NOMO-1 (cell line): ENCODE data around the gene MYH10.

Source experiments
- DNase-seq, 2 experiments: peaks; one replicate each; lab custom pipeline; 2025; ENCODE audit not compliant: unreplicated experiment in 2 of 2; lab: John Stamatoyannopoulos, UW

Gene MYH10

GRCh38 chr17:8500609-8501008 lies 129.9 kb downstream of the MYH10 start:
- no peak for DNase-seq

GRCh38 chr17:8499614-8500013 lies 130.9 kb downstream of the MYH10 start:
- DNase-seq: no peak

GRCh38 chr17:8499171-8499570 lies 131.4 kb downstream of the MYH10 start:
- no peak for DNase-seq

- no peak for DNase-seq
Measured at GRCh38 chr17:8496081-8496480, 134.4 kb downstream of the MYH10 start.

GRCh38 chr17:8494506-8495111 lies 135.9 kb downstream of the MYH10 start:
- DNase-seq: no peak

- DNase-seq: no peak
Measured at GRCh38 chr17:8494021-8494420, 136.5 kb downstream of the MYH10 start.

- DNase-seq: no peak
Measured at GRCh38 chr17:8492121-8492520, 138.4 kb downstream of the MYH10 start.

- DNase-seq: no peak
Measured at GRCh38 chr17:8490256-8491023, 140.1 kb downstream of the MYH10 start.

GRCh38 chr17:8489841-8490240 lies 140.7 kb downstream of the MYH10 start:
- DNase-seq: no peak

GRCh38 chr17:8488901-8489300 lies 141.6 kb downstream of the MYH10 start:
- DNase-seq: no peak

- DNase-seq: no peak
Measured at GRCh38 chr17:8488491-8488890, 142.0 kb downstream of the MYH10 start.

- no peak for DNase-seq
Measured at GRCh38 chr17:8487743-8488142, 142.8 kb downstream of the MYH10 start.

GRCh38 chr17:8487130-8487645 lies 143.3 kb downstream of the MYH10 start:
- DNase-seq: no peak

- no peak for DNase-seq
Measured at GRCh38 chr17:8485491-8485890, 145.0 kb downstream of the MYH10 start.

GRCh38 chr17:8484465-8484864 lies 146.1 kb downstream of the MYH10 start:
- DNase-seq: no peak

GRCh38 chr17:8482546-8482945 lies 148.0 kb downstream of the MYH10 start:
- no peak for DNase-seq

- no peak for DNase-seq
Measured at GRCh38 chr17:8481703-8482102, 148.8 kb downstream of the MYH10 start.

GRCh38 chr17:8481089-8481488 lies 149.4 kb downstream of the MYH10 start:
- DNase-seq: no peak

GRCh38 chr17:8480011-8480976 lies 150.2 kb downstream of the MYH10 start:
- no peak for DNase-seq

GRCh38 chr17:8479431-8479947 lies 151.0 kb downstream of the MYH10 start:
- DNase-seq: no peak
